NCI-H2029 treated with DMSO at 0.1 percent for 48 hours (cell line): ENCODE data around the gene DLX4.

Source experiments
- DNase-seq: peaks from one replicate; lab custom pipeline; 2025; lab: John Stamatoyannopoulos, UW

DLX4 gene

GRCh38 chr17:50014471-50015088, 45.6 kb downstream of the DLX4 start:
- DNase-seq: no peak

- no peak for DNase-seq
Observed at GRCh38 chr17:50015146-50015545, 46.2 kb downstream of the DLX4 start.

DNA sequence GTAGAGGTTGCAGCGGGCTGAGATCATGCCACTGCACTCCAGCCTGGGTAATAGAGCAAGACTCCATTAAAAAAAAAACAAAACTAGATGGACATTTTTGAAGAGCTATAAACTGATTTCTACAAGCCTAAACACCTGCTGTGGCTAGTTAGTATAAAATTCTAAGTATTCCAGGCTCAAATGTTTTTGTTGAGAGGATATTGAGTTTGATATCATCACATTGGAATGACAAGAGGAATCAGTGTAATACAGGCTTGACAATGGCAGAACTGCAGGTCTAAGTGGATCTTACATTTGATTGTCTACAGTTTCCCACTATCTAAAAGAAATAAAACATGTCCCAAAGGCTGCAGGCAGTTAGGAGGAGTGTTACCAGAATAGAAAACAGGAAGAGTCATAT, 49.9 kb downstream of the DLX4 start:
- no peak for DNase-seq

- DNase-seq: no peak
Observed at GRCh38 chr17:50020841-50021599, 52.0 kb downstream of the DLX4 start.

GRCh38 chr17:50021681-50022370, 52.8 kb downstream of the DLX4 start:
- DNase-seq: no peak

- DNase-seq: no peak
Observed at GRCh38 chr17:50022463-50023130, 53.6 kb downstream of the DLX4 start.

GRCh38 chr17:50023520-50023919, 54.5 kb downstream of the DLX4 start:
- no peak for DNase-seq
